HG03025 (cell line): ENCODE data around the gene SLC25A20.

Source experiments
- ATAC-seq: cut with Tn5 transposase; IDR thresholded peaks from one replicate; pipeline ENCODE4 v1.9.1; 2021; ENCODE audit warnings: mild to moderate bottlenecking, moderate library complexity; ENCODE audit not compliant: unreplicated experiment, low FRiP score

Gene SLC25A20

DNA sequence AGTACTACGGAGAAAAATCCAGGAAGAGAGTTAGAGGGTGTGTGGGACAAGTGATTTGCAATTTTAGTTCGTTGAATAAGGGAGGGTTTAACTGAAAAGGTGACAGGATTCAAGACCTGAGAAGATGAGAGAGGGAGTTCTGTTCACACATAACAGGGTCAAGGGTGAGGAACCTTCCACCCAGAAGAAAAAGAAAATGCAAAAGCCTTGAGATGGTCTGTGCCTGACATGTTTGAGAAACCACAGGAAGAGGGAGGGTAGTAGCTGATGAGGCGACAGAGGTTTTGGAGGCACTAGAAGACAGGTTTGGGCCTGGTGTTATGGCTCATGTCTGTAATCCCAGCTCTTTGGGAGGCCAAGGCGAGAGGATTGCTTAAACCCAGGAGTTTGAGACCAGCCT, 591 bp upstream of the SLC25A20 start:
- ATAC-seq = no peak

DNA sequence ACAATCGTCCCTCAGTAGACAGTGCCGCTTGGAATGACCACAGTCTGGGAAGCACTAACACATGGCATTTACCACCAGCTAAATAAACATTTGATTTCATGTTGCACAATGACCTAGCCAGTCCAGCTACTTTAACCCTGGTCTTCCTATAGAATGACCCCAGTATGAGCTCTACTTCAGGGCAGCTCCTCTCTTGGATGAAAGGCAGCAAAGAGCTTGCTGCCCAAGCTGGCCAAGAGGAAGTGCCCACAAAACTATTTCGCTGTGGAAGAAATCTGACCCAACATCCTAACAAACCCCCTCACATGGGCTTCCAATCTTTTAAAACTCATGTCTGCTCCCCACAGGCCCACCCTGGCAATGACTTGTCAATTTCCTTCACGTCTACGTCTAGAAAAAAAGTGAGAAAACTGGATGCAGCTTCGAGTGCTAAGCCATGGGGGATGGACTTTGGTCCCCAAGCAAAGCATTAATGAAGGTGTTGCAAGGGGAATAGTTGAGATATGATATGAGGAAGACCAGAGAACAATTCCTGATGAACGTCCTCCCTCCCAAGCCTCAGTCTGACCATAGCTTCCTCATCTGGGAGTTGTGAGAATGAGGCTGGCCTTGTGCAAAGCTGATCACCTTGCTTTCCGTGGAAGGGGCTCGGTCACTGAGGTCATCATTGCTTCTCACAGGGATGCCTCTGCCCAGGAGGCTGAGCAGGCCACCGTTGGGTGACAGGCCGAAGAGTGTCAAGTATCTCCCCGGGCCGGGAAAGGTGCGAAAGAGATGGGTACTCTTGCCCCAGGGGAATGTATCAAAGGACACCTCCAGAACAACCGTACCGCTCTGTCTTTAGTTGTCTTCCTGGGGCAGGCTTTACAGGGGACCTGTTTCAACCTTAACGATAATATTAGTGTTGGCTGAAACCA, 964 bp downstream of the SLC25A20 start:
- no peak for ATAC-seq

DNA sequence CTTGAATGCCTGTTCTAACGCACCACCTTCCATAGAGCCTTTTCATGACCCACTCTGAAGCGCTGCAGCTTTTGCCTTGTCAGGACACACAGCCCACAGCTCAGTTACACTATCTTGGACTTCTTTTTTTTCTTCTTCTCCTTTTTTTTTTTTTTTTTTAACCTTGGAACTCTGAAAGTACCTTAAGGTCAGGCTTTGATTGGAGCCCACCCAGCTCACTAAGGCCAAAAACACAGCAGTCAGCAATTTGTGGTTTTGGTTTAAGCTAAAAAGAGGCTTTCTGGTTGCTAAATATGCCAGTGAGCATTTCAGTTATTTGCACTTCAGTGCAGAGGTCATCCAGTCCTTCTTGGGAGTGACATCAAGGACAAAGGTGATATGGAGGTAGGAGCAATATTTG, 1.7 kb downstream of the SLC25A20 start:
- ATAC-seq = no peak

DNA sequence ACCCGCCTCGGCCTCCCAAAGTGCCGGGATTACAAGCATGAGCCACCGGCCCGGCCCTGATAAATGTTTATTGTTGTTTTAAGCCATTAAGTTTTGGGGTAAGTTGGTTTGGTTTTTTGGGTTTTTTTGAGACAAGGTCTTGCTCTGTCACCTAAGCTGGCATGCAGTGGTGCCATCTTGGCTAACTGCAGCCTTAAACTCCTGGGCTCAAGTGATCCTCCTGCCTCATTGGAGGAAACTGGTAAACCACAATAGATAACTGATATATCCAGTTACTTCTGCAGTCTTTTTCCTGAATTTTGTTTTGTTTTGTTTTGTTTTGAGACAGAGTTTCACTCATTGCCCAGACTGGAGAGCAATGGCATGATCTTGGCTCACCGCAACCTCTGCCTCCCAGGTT, 4.2 kb downstream of the SLC25A20 start:
- no peak for ATAC-seq

DNA sequence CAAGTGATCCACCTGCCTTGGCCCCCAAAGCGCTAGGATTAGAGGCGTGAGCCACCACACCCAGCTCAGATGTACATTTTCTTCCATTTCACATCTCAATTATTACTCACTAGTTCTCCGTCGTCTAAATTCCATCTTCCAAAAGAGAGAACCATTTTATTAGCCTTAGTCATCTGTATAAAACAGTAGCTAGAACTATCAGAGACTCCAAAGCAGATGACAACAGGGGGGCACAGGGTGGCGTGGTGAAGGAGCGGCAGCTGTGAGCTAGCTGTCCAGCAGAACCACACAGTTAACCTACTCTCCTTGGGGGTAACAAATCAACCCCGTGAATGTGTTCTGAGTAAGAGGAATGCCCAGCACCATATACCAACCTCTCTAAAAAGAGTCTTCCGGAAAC, 7.1 kb downstream of the SLC25A20 start:
- ATAC-seq = no peak

DNA sequence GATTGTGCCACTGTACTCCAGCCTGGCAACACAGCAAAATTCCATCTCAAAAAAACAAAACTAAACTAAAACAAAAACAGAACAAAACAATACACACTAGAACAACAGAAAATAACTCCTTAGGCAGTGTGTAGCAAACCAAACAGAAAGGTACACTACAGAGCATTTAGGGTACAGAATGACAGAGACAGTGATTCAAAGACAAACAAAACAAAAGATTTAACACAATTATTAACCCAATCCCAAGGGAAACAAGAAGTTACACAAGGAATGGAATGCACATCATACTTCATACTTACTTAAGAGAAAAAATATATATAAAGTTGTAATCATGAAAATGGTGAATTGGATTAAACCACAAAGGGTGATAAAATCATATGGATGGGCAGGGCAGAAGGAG, 12.9 kb downstream of the SLC25A20 start:
- no peak for ATAC-seq

DNA sequence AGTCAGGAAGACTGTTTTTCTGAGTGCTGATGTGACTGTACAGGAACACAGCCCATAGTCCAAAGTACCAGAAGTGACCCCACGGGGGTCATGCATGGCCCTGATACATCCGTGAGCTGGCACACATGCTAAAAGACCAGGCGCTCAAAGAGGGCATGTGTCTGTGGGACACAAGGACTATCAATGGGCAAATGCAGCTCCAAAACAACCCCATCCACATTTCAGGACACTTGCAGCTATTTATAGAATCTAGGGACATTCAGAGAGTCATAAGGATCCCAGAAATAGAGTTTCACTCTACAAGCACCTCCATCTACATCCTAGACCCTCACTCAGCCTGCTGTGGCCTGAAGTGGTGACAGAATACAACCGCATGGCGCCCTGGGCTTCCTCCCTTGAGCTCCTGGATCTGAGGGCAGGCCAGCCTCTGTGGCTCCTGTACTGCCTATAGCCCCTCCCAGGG, 17.0 kb downstream of the SLC25A20 start:
- no peak for ATAC-seq

DNA sequence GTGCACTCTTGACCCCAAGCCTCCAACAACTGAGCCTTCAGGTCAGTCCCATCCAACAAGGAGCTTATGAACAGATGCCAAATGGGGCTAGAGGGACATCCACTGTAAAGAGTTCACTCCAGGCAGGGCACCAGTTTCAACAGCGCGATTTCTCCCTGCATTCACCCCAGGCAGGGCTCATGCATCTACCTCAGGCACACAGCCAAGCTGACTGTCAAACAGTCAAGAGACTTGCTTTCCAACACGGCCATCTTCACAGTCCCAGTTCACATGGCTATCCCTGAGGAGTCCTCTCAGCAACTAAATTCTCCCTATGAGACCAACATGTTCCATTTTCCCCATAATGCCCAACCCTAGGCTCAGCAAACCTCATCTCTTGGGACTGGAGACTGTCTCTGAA, 17.7 kb downstream of the SLC25A20 start:
- no peak for ATAC-seq

DNA sequence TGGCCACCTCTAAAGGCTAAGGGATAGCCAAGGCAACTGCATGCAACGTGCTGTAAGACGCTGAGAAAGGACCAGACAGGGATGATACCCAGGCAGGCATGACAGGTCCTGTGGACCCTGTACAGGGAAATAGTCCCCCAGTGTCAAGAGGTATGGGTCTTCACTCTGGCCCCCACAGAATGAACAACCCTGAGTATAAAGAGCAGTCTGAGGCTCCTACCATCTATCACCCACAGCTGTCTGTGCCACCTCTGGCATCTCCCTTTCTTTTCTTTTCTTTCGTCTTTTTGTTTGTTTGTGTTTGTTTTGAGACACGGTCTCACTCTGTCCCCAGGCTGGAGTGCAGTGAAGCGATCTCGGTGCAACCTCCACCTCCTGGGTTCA, 18.7 kb downstream of the SLC25A20 start:
- ATAC-seq = no peak

DNA sequence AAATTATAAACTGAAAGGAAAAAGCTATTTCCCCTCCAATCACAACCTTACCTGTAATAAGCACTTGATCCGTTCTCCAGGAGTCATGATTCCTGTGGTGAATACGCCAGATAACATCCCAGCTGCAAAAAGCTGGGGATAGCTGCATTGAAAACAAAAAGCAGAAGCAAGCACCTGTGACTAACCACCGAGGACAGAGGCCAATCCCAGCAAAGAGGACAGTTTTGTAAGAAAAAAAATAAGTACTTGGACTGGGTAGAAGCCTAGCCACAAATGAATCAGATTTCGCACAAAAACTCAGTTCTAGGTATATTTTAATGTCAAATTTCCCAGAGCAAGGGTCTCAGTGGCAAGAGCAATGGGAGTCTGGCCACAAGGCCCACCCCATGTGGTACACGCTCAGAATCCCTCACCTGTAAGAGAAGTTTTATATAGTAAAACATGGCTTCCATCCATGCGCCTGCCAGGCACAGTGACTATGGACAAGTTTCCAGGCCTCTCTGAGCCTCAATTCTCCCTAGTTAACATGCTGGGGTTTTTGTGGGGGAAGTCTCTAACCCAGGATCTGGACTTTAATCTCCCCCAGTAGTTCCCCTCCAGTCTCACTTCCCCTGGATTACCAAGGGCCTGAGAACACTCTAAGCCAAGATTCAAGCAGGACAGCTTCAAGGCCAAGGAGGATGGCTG, 19.2 kb downstream of the SLC25A20 start:
- no peak for ATAC-seq

DNA sequence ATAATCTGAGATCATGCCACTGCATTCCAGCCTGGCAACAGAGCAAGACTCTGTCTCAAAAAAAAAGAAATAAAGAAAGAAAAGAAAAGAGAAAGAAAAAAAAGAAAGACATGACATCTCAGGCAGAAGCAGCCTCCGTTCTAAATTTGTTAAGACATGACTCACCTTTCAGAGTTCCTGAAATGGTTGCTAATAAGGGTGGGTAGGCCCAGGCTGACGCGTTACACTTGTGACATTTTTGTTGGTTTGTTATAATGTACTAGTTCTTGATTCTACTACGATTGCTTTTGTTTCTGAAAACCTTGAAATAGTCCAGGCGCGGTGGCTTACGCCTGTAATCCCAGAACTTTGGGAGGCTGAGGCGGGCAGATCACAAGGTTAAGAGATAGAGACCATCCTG, 21.0 kb downstream of the SLC25A20 start:
- ATAC-seq = no peak

DNA sequence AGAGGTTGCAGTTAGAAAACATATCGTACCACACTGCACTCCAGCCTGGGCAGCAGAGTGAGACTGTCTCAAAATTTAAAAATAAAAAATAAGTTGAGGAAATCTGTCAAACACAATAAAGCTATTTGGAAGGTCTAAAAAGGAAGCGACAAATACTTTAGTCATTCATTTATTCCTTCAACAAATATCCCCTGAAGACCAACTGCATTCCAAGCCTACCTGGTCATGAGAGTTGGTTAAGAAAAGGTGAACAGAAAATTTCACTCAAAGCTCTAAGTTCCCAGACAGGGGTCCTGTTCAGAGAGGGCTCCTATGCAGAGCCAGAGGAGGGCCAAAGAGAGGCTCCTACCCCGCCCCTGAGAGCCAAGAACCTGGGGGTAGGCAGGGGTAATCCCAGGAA, 35.6 kb downstream of the SLC25A20 start:
- no peak for ATAC-seq

DNA sequence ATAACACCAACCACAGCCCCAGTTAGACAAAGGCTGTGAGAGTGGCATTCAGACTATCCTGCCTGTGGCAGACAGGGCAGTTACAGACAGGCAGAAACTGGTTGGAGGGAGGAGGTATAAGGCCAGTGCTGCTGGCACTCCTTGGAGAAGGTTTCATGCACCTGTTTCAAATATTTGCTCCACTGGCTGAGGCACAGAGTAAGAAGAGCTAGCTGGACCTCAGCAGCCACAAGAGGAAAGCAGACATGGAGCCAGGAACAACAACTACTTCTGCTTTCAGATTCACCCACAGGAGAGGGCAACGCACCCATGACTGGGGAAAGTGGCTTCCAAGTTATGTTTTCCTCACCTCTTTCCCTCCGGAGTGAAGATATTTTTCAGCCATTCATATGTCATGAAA, 39.5 kb downstream of the SLC25A20 start:
- no peak for ATAC-seq

DNA sequence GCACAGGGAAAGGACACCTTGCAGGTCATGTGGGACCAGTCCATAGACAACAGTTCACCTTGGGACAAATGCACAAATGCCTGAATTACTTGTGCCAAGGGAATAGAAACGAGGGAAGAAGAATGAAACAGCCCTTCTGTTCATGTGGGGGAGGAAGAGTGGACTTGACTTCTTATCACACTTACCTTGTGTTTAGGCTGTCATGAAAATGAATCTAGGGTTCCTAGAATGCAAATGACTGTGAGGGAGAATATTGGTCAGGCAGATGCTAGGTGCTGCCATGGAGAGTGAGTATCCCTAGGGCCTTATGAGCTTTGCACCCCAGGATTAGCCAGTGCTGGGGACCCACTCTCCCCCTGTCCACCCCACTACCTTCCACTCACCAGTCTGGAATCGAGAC, 40.0 kb downstream of the SLC25A20 start:
- ATAC-seq = no peak

DNA sequence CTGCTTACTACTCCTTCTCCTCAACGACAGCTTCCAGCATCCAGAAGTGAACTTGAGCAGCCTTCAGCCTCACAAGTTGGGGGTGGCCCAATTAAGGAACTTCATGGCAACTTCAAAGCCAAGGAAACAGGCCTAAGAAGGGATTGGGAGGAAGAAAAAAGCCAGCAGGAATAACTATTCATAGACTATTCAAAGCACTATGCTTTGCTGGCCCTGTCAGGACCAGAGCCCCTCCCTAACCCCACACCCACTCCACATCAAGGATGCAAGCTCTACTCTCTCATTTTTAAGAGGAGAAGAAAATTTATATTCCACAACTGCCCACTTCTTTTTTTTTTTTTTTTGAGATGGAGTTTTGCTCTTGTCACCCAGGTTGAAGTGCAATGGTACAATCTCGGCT, 41.0 kb downstream of the SLC25A20 start:
- no peak for ATAC-seq

DNA sequence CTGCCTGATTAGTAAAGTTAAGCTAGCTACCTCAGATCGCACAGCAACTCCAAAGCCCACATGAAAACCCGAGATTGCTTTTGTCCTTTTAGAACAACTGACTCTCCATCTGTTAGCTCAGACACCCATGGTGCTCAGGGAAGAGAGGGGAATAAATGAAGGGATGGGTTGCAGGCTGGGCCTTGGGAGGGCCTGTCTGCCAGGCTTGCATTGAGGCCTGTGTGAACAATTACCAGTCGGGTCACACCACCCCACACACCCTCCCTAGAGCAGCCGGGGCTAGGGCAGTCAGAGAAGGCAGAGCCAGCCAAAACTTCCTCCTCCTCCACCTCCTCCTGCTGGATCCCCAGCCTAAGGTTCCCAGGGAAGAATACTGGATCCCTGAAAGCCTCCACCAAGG, 42.2 kb downstream of the SLC25A20 start:
- no peak for ATAC-seq

DNA sequence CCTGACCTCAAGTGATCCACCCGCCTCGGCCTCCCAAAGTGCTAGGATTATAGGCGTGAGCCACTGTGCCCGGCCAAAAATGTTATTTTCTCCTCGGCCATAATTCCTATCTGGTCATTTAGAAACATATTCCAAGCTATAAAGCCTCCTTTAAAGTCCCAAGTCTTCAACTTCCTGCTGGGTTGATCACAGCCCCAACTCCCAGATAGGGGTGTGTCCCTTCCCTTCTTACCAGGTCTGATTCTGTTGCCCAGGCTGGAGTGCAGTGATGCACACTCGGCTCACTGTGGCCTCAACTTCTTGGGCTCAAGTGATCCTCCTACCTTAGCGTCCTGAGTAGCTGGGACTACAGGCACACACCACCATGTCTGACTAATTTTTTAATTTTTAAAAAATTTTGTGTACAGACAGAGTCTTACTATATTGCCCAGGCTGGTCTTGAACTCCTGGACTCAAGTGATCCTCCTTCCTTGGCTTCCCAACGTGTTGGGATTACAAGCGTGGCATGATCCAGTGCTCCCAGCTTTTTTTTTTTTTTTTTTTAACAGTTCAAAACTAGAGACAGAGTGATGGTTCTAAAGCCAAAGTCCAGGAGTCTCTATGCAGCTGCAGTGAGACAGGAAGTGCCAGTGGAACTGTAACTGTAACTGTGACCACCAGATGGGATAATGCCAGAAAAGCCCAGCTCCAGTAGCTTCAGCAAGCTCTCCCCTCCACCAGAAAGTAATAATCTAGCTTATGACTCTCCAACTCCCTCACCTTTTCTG, 42.8 kb downstream of the SLC25A20 start:
- no peak for ATAC-seq

DNA sequence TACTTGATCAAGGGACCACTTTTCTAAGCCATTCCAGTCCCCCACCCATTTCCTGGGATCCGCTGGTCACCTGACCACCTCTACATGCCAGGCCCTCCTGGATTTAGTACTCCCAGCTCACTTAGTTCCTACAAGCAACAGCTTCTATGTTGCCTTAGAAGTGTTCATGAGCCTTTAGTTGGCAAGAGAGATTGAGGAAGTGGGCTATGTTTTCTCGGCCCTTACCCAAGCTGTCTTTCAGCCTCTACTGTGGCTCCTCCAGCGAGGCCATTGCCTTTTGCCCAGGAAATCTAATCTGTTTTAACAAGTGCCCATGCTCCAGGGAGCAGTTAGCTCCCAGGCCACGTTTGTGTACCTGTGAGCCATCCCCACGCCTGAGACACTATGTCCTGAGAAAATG, 46.5 kb downstream of the SLC25A20 start:
- no peak for ATAC-seq

DNA sequence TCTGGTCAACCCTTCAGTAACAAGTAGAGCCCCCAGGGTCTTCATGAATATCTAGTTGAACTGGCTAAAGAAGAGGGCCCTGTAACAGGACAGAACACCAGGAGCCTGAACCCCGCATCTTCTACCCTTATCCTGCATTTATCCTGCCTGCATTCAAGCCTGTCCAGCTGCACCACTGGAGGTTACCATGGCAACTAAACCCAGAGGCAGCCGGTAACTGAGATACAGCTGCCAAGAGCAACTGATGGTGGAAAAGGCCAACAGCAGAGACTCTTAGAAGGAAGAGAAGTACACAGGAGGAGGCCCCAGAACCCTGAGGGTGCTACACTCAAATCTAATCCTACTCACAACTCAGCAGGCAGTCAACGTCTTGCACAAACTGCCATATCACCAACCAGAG, 47.3 kb downstream of the SLC25A20 start:
- ATAC-seq = no peak

DNA sequence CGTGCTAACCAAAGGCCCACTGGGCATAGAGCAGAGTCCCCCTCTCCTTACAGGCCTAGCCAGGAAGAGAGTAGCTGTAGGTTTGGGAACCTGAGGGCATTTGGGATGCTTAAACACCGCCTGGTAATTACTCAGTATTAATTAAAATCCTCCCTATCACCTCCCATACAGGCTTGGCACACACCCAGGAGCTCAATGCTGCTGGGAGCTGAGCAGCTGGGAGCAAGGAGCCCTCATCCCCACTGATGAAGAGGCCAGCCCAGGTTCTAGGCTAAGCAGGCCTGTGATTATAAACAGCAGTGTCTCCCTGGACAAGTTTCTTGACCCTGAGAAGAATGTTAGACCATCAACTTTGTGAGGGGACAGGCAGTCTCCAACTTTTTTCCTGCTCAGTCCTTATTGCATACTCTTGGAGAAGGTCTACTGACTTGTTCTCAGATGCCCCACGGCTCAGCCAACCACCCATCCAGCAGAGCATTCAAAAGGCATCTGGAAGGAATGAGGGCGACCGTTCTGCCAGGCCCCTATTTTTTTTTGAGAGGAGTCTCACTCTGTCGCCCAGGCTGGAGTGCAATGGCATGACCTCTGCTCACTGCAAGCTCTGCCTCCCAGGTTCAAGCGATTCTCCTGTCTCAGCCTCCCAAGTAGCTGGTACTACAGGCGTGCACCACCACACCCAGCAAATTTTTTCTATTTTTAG, 49.7 kb downstream of the SLC25A20 start:
- ATAC-seq = no peak
